ENCODE data around the gene AMBRA1.

DNA sequence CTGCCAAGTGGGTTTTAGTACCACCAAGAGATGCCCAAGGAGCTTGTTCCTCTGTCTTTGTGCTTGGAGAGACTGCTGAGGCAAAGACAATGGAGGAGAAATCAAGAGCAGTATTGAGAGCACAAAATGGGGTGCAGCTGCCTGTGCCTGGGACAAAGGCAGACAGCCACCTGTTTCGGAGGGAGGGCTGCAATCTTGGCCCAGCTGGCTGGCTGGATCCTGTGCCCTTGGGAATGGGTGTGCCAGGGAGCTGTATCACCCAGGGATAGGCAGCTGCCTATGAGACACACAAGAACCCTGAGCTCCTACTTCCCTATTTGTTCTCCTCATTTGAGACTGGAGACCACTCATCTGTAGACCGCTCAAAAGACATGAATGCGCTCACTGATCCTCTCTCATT lies 178.9 kb downstream of the AMBRA1 start:
- TF ChIP-seq USF1 (IDR thresholded peaks at IDR 0.05) (no peak), EP300 (IDR thresholded peaks at IDR 0.05; ENCODE audit: borderline replicate concordance) (no peak), EGR1 (IDR thresholded peaks at IDR 0.05) (no peak), TAF1 (IDR thresholded peaks at IDR 0.05; ENCODE audit: low read depth) (no peak), RAD21 (IDR thresholded peaks at IDR 0.05; ENCODE audit: low read depth) (no peak), CREB1 (IDR thresholded peaks at IDR 0.05; ENCODE audit: low read depth) (no peak), YY1 (IDR thresholded peaks at IDR 0.05; ENCODE audit: low read depth) (no peak)

Measured in Ishikawa (cell line).